Peyer's patch (tissue), 4 donors: ENCODE results near the gene TIPIN.

Source experiments
- POLR2A ChIP-seq, 2 donors: fragments of 450-650 bp; IDR thresholded peaks; one replicate each; pipeline ENCODE4 v1.5.1; 2017; ENCODE audit warnings: antibody characterized with exemption in 2 of 2, mild to moderate bottlenecking in 2 of 2, moderate library complexity in 2 of 2
- TF ChIP-seq, protein P1 (sequence below), 6 experiments: fragments of 450-650 bp in 4 of 6; fragments of 200-600 bp in 2 of 6; sonication (generic) in 1 of 6; IDR thresholded peaks; one replicate each; pipeline ENCODE4 v1.5.1; 2017 to 2019; ENCODE audit warnings: antibody characterized with exemption in 6 of 6, mild to moderate bottlenecking in 3 of 6, moderate library complexity in 1 of 6

DNA sequence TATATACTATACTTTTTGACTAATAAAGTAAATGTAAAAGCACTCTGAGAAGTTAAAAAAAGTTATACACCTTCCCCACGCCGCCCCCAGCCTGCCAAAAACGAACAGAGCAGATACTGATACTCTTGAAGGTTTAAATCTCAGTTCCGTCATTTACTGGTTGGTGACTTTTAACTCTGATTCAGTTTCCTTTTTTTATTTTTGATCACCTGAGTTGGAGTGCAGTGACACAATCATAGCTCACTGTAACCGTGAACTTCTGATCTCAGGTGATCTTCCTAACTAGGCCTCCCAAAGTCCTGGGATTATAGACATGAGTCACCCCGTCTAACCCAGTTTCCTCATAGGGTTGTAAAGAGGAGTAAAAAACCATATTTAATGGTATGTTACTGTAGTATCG lies 3.3 kb upstream of the TIPIN start:
- TF ChIP-seq, protein P1, sequence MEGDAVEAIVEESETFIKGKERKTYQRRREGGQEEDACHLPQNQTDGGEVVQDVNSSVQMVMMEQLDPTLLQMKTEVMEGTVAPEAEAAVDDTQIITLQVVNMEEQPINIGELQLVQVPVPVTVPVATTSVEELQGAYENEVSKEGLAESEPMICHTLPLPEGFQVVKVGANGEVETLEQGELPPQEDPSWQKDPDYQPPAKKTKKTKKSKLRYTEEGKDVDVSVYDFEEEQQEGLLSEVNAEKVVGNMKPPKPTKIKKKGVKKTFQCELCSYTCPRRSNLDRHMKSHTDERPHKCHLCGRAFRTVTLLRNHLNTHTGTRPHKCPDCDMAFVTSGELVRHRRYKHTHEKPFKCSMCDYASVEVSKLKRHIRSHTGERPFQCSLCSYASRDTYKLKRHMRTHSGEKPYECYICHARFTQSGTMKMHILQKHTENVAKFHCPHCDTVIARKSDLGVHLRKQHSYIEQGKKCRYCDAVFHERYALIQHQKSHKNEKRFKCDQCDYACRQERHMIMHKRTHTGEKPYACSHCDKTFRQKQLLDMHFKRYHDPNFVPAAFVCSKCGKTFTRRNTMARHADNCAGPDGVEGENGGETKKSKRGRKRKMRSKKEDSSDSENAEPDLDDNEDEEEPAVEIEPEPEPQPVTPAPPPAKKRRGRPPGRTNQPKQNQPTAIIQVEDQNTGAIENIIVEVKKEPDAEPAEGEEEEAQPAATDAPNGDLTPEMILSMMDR (IDR thresholded peaks at IDR 0.05) = no peak
- no peak for TF ChIP-seq POLR2A (IDR thresholded peaks at IDR 0.05)
